DMS114 treated with DMSO at 0.1 percent for 48 hours (cell line): ENCODE data around the gene TUT1.

ENCODE experiments used
- DNase-seq: peaks from one replicate; lab custom pipeline; 2025; ENCODE audit not compliant: unreplicated experiment; lab: John Stamatoyannopoulos, UW

Gene TUT1

GRCh38 chr11:62542750-62543567, 48.4 kb downstream of the TUT1 start:
- DNase-seq: peak; percentile 55

GRCh38 chr11:62542111-62542745, 49.1 kb downstream of the TUT1 start:
- DNase-seq: no peak

- DNase-seq: no peak
Observed at GRCh38 chr11:62540804-62541701, 50.3 kb downstream of the TUT1 start.

- DNase-seq: no peak
Observed at GRCh38 chr11:62539238-62539925, 51.9 kb downstream of the TUT1 start.

- no peak for DNase-seq
Observed at GRCh38 chr11:62538470-62539237, 52.7 kb downstream of the TUT1 start.

- DNase-seq: no peak
Observed at GRCh38 chr11:62536301-62536957, 54.9 kb downstream of the TUT1 start.

- DNase-seq: no peak
Observed at GRCh38 chr11:62535802-62536201, 55.5 kb downstream of the TUT1 start.

GRCh38 chr11:62534779-62535545, 56.4 kb downstream of the TUT1 start:
- DNase-seq: no peak

GRCh38 chr11:62532096-62532495, 59.2 kb downstream of the TUT1 start:
- no peak for DNase-seq
